GM21390 (cell line): ENCODE measurements around the gene ESPL1.

Experiments
- ATAC-seq: cut with Tn5 transposase; IDR thresholded peaks from one replicate; pipeline ENCODE4 v1.9.1; 2021; ENCODE audit not compliant: unreplicated experiment

ESPL1 gene

GRCh38 chr12:53267999-53268629, at the start of gene ESPL1:
ESPL1 (plus strand) TSS chr12:53268299; CDS start chr12:53268767, 468 bp downstream.
- ATAC-seq, result peak; percentile 80

GRCh38 chr12:53218551-53219291, 49.4 kb upstream of the ESPL1 start:
- ATAC-seq, result no peak

GRCh38 chr12:53219292-53219955, 48.7 kb upstream of the ESPL1 start:
- no peak for ATAC-seq

- peak; percentile 36 for ATAC-seq
These were observed 48.0 kb upstream of the ESPL1 start for GRCh38 chr12:53219956-53220693.

- peak; percentile 43 for ATAC-seq
These were observed 47.4 kb upstream of the ESPL1 start for GRCh38 chr12:53220694-53221202.

GRCh38 chr12:53221203-53222080, 46.7 kb upstream of the ESPL1 start:
- peak; percentile 25 for ATAC-seq

- ATAC-seq, result no peak
These were observed 45.9 kb upstream of the ESPL1 start for GRCh38 chr12:53222170-53222721.

GRCh38 chr12:53222806-53223261, 45.3 kb upstream of the ESPL1 start:
- ATAC-seq, result no peak

- no peak for ATAC-seq
These were observed 44.6 kb upstream of the ESPL1 start for GRCh38 chr12:53223389-53224060.

- no peak for ATAC-seq
These were observed 43.8 kb upstream of the ESPL1 start for GRCh38 chr12:53224061-53224896.

GRCh38 chr12:53224897-53225634, 43.0 kb upstream of the ESPL1 start:
- no peak for ATAC-seq

- no peak for ATAC-seq
These were observed 42.3 kb upstream of the ESPL1 start for GRCh38 chr12:53225635-53226424.

- ATAC-seq, result no peak
These were observed 41.3 kb upstream of the ESPL1 start for GRCh38 chr12:53226815-53227214.

GRCh38 chr12:53227341-53227740, 40.8 kb upstream of the ESPL1 start:
- ATAC-seq, result no peak

GRCh38 chr12:53227836-53228235, 40.3 kb upstream of the ESPL1 start:
- ATAC-seq, result no peak

GRCh38 chr12:53229454-53229853, 38.6 kb upstream of the ESPL1 start:
- no peak for ATAC-seq
